Endothelial cell of umbilical vein (primary cell): ENCODE measurements around the gene AQP9.

ENCODE experiments used
- CTCF ChIP-seq, 2 donors: IDR thresholded peaks; 1 replicate in 1 of 2; 2 replicates in 1 of 2; pipeline ENCODE4 v1.5.1; 2011; ENCODE audit warnings: low read length in 2 of 2, mild to moderate bottlenecking in 2 of 2, moderate library complexity in 2 of 2, control low read depth in 1 of 2, inconsistent platforms in 1 of 2, low read depth in 1 of 2; ENCODE audit not compliant: insufficient read depth in 1 of 2; ENCODE audit errors: extremely low read depth in 1 of 2
- POLR2AphosphoS5 ChIP-seq: IDR thresholded peaks from 2 replicates; pipeline ENCODE4 v1.6.1; 2012; ENCODE audit warnings: low read depth, mild to moderate bottlenecking, control low read depth, low read length, moderate library complexity; ENCODE audit not compliant: insufficient read depth

GRCh38 chr15:58147171-58147611, 9.0 kb downstream of the AQP9 start:
- TF ChIP-seq POLR2AphosphoS5 (no peak), CTCF (IDR thresholded peaks at IDR 0.05; ENCODE audit: extremely low read depth in 1 of 2, insufficient read depth in 1 of 2, low read depth in 1 of 2, low read length in 2 of 2) (no peak)
